GM21423 (cell line): ENCODE measurements around the gene LPIN2.

Experiments
- ATAC-seq: cut with Tn5 transposase; IDR thresholded peaks from one replicate; pipeline ENCODE4 v1.9.1; 2021; ENCODE audit warnings: mild to moderate bottlenecking, moderate library complexity; ENCODE audit not compliant: unreplicated experiment

LPIN2 gene

GRCh38 chr18:2984703-2985261 lies 28.2 kb downstream of the LPIN2 start:
- no peak for ATAC-seq

GRCh38 chr18:2984091-2984490 lies 28.9 kb downstream of the LPIN2 start:
- ATAC-seq = no peak

- no peak for ATAC-seq
These were observed 29.6 kb downstream of the LPIN2 start for GRCh38 chr18:2983296-2983695.

- ATAC-seq = no peak
These were observed 30.3 kb downstream of the LPIN2 start for GRCh38 chr18:2982452-2983269.

GRCh38 chr18:2982022-2982421 lies 30.9 kb downstream of the LPIN2 start:
- ATAC-seq = no peak

- no peak for ATAC-seq
These were observed 31.7 kb downstream of the LPIN2 start for GRCh38 chr18:2981212-2981728.

GRCh38 chr18:2979871-2980790 lies 32.8 kb downstream of the LPIN2 start:
- ATAC-seq = peak; percentile 36

GRCh38 chr18:2979129-2979528 lies 33.8 kb downstream of the LPIN2 start:
- ATAC-seq = no peak

- ATAC-seq = no peak
These were observed 34.3 kb downstream of the LPIN2 start for GRCh38 chr18:2978661-2979106.

GRCh38 chr18:2978208-2978607 lies 34.7 kb downstream of the LPIN2 start:
- ATAC-seq = no peak

- ATAC-seq = no peak
These were observed 36.5 kb downstream of the LPIN2 start for GRCh38 chr18:2976218-2977132.

- ATAC-seq = no peak
These were observed 38.2 kb downstream of the LPIN2 start for GRCh38 chr18:2974731-2975130.

- peak; percentile 91 for ATAC-seq
These were observed 41.0 kb downstream of the LPIN2 start for GRCh38 chr18:2971741-2972552.

GRCh38 chr18:2970772-2971659 lies 41.9 kb downstream of the LPIN2 start:
- no peak for ATAC-seq

- no peak for ATAC-seq
These were observed 42.6 kb downstream of the LPIN2 start for GRCh38 chr18:2970344-2970743.

- no peak for ATAC-seq
These were observed 43.2 kb downstream of the LPIN2 start for GRCh38 chr18:2969695-2970094.

- no peak for ATAC-seq
These were observed 44.3 kb downstream of the LPIN2 start for GRCh38 chr18:2968606-2969005.

GRCh38 chr18:2967820-2968219 lies 45.1 kb downstream of the LPIN2 start:
- no peak for ATAC-seq
